GM12873 (cell line): ENCODE results near the gene TDRD12.

Experiments used
- CTCF ChIP-seq: IDR thresholded peaks from 2 replicates; pipeline ENCODE4 v1.5.1; 2012; ENCODE audit warnings: low read depth, mild to moderate bottlenecking, moderate library complexity, low read length, control low read depth; ENCODE audit not compliant: insufficient read depth; ENCODE audit errors: missing control alignments

TDRD12 gene

GRCh38 chr19:32866061-32866460 is 146.5 kb downstream of the TDRD12 start:
- no peak for TF ChIP-seq CTCF

GRCh38 chr19:32866564-32867265 is 147.1 kb downstream of the TDRD12 start:
- no peak for TF ChIP-seq CTCF

- TF ChIP-seq CTCF, result no peak
Observed at GRCh38 chr19:32868206-32868950, 148.8 kb downstream of the TDRD12 start.

GRCh38 chr19:32869369-32869965 is 149.9 kb downstream of the TDRD12 start, which contains the start of gene SLC7A9:
Gene SLC7A9, minus strand, starts transcription at chr19:32869767. Its CDS starts 1,233 bp downstream, at chr19:32868534.
- no peak for TF ChIP-seq CTCF

GRCh38 chr19:32869966-32870573 is 150.5 kb downstream of the TDRD12 start:
- no peak for TF ChIP-seq CTCF

GRCh38 chr19:32870981-32871451 is 151.4 kb downstream of the TDRD12 start:
- no peak for TF ChIP-seq CTCF

- TF ChIP-seq CTCF, result no peak
Observed at GRCh38 chr19:32872391-32872790, 152.8 kb downstream of the TDRD12 start.
